ENCODE results near the gene TMED6. TPM values are rescaled to one million over a fixed set of nuclear protein-coding genes. Genes with fewer than 3 reads are reported as not detected.

TMED6 gene
- total RNA-seq, 1 donor from 2014 or later = not detected

GRCh38 chr16:69350536-69351133 is 951 bp downstream of the TMED6 start:
- Histone ChIP-seq H3K9me3 (ENCODE audit: low read depth) (no peaks in the 10 kb centered on the region), H3K27me3 (no peaks in the 10 kb centered on the region), H3K36me3 (peaks cover 5% of the 10 kb centered on the region), H4K20me1 (ENCODE audit: low read depth) (no peaks in the 10 kb centered on the region), H3K79me2 (ENCODE audit: low read depth) (no peaks in the 10 kb centered on the region), H3K9ac (no peak overlapping the region), H3K4me1 (no peaks in the 10 kb centered on the region), H3F3A (ENCODE audit: low read depth) (peaks cover 4% of the 10 kb centered on the region), H3K4me3 (no peak overlapping the region), H3K4me2 (no peak overlapping the region), H3K27ac (no peak overlapping the region), H2AFZ (replicated peaks) (no peak overlapping the region)
- no peak for DNase-seq (ENCODE audit: low spot score)
- H3K36me3 Mint-ChIP-seq = peaks cover 5% of the 10 kb centered on the region
- no peak overlapping the region for H3K4me3 Mint-ChIP-seq
- H3K27ac Mint-ChIP-seq = no peak overlapping the region
- no peaks in the 10 kb centered on the region for H3K4me1 Mint-ChIP-seq
- TF ChIP-seq, protein P1, sequence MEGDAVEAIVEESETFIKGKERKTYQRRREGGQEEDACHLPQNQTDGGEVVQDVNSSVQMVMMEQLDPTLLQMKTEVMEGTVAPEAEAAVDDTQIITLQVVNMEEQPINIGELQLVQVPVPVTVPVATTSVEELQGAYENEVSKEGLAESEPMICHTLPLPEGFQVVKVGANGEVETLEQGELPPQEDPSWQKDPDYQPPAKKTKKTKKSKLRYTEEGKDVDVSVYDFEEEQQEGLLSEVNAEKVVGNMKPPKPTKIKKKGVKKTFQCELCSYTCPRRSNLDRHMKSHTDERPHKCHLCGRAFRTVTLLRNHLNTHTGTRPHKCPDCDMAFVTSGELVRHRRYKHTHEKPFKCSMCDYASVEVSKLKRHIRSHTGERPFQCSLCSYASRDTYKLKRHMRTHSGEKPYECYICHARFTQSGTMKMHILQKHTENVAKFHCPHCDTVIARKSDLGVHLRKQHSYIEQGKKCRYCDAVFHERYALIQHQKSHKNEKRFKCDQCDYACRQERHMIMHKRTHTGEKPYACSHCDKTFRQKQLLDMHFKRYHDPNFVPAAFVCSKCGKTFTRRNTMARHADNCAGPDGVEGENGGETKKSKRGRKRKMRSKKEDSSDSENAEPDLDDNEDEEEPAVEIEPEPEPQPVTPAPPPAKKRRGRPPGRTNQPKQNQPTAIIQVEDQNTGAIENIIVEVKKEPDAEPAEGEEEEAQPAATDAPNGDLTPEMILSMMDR (IDR thresholded peaks at IDR 0.05) = no peak
- TF ChIP-seq EZH2phosphoT487 (IDR thresholded peaks at IDR 0.05) (no peak), EZH2 (IDR thresholded peaks at IDR 0.05) (no peak)
- no peaks in the 10 kb centered on the region for H3K9me3 Mint-ChIP-seq
- peaks cover 4% of the 10 kb centered on the region for H3K27me3 Mint-ChIP-seq (ENCODE audit: insufficient read depth, low read depth)

GRCh38 chr16:69349536-69349935 is 2.0 kb downstream of the TMED6 start:
- TF ChIP-seq EZH2 (IDR thresholded peaks at IDR 0.05) (no peak), EZH2phosphoT487 (IDR thresholded peaks at IDR 0.05) (no peak)
- TF ChIP-seq, protein P1 (IDR thresholded peaks at IDR 0.05) = no peak
- no peak overlapping the region for H3K27ac ChIP-seq
- H3K4me2 ChIP-seq = no peak overlapping the region
- no peaks in the 10 kb centered on the region for H3K4me1 ChIP-seq
- Mint-ChIP-seq H3K27me3 (ENCODE audit: insufficient read depth, low read depth) (peaks cover 4% of the 10 kb centered on the region), H3K4me1 (no peaks in the 10 kb centered on the region), H3K27ac (peak overlapping the region; percentile 69), H3K9me3 (no peaks in the 10 kb centered on the region), H3K36me3 (peaks cover 2% of the 10 kb centered on the region), H3K4me3 (no peak overlapping the region)
- peaks cover 4% of the 10 kb centered on the region for H3F3A ChIP-seq (ENCODE audit: low read depth)
- no peaks in the 10 kb centered on the region for H3K9me3 ChIP-seq (ENCODE audit: low read depth)
- no peak for DNase-seq (ENCODE audit: low spot score)
- no peak overlapping the region for H3K9ac ChIP-seq
- no peaks in the 10 kb centered on the region for H4K20me1 ChIP-seq (ENCODE audit: low read depth)
- no peak overlapping the region for H3K4me3 ChIP-seq
- H3K27me3 ChIP-seq = no peaks in the 10 kb centered on the region
- no peak overlapping the region for H2AFZ ChIP-seq (replicated peaks)
- no peaks in the 10 kb centered on the region for H3K79me2 ChIP-seq (ENCODE audit: low read depth)
- H3K36me3 ChIP-seq = no peaks in the 10 kb centered on the region

DNA sequence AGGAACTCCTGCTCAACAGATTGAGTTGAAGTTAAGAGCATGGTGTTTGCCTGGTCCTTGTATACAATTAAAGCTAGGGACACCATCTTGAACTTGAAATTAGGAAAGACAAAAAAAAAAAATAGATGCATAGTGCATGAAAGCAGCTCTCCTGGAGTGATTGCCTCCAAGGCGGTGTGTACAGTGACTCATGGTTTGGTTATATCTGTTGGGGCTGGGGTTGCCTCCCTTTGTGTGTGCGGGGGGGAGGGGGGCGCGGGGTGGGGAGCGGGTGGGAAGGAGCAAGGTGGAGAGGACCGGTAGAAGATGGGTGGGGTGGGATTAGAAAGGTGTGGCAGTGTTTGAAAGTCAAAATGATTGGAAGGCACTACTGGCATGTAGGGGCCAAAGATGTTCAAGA is 3.4 kb downstream of the TMED6 start:
- H3K4me3 Mint-ChIP-seq = no peak overlapping the region
- Histone ChIP-seq H3K27me3 (no peaks in the 10 kb centered on the region), H3K4me1 (no peaks in the 10 kb centered on the region), H3K9me3 (ENCODE audit: low read depth) (no peaks in the 10 kb centered on the region), H3K79me2 (ENCODE audit: low read depth) (no peaks in the 10 kb centered on the region), H3K9ac (no peak overlapping the region), H2AFZ (replicated peaks) (no peak overlapping the region), H4K20me1 (ENCODE audit: low read depth) (no peaks in the 10 kb centered on the region), H3K4me3 (no peak overlapping the region), H3K27ac (no peak overlapping the region), H3K36me3 (no peaks in the 10 kb centered on the region), H3K4me2 (no peak overlapping the region), H3F3A (ENCODE audit: low read depth) (peaks cover 4% of the 10 kb centered on the region)
- TF ChIP-seq EZH2phosphoT487 (IDR thresholded peaks at IDR 0.05) (no peak), EZH2 (IDR thresholded peaks at IDR 0.05) (no peak)
- TF ChIP-seq, protein P1 (IDR thresholded peaks at IDR 0.05) = no peak
- no peaks in the 10 kb centered on the region for H3K9me3 Mint-ChIP-seq
- H3K27me3 Mint-ChIP-seq (ENCODE audit: insufficient read depth, low read depth) = peaks cover 4% of the 10 kb centered on the region
- H3K36me3 Mint-ChIP-seq = peaks cover under 1% of the 10 kb centered on the region
- DNase-seq (ENCODE audit: low spot score) = no peak
- no peaks in the 10 kb centered on the region for H3K4me1 Mint-ChIP-seq
- no peak overlapping the region for H3K27ac Mint-ChIP-seq
